Kidney (tissue), 14 donors: ENCODE data around the gene PTGES. TPM values are rescaled to one million over a fixed set of nuclear protein-coding genes. Genes with fewer than 3 reads are reported as not detected.

Experiments
- DNase-seq, 5 donors: peaks; one replicate each; pipeline ENCODE4 v3.0.0-alpha.2; 2013 to 2020
- FAIRE-seq: peaks from 2 replicates; lab custom pipeline; 2012; peaks lifted over from hg19 to GRCh38; lab: Jason Lieb, UNC
- H3K27ac ChIP-seq, 2 donors: one replicate each; pipeline ENCODE4 v1.7.0; 2013; ENCODE audit warnings: low read depth in 2 of 2, low read length in 2 of 2, inconsistent platforms in 1 of 2
- H3K27me3 ChIP-seq: one replicate; pipeline ENCODE4 v1.7.1; 2013; ENCODE audit warnings: low read length, inconsistent platforms; ENCODE audit not compliant: control insufficient read depth, insufficient read depth
- H3K36me3 ChIP-seq, 3 donors: one replicate each; pipeline versions ENCODE4 v1.7.0 to v1.7.1; 2013; ENCODE audit warnings: low read length in 3 of 3, control low read depth in 1 of 3, inconsistent platforms in 1 of 3; ENCODE audit not compliant: insufficient read depth in 3 of 3, control insufficient read depth in 2 of 3
- H3K4me1 ChIP-seq, 3 donors: one replicate each; pipeline versions ENCODE4 v1.7.0 to v1.7.1; 2013; ENCODE audit warnings: low read length in 3 of 3, inconsistent platforms in 1 of 3, low read depth in 1 of 3; ENCODE audit not compliant: control insufficient read depth in 2 of 3, insufficient read depth in 2 of 3
- H3K4me3 ChIP-seq, 3 donors: one replicate each; pipeline versions ENCODE4 v1.7.0 to v1.8.1; 2013; ENCODE audit warnings: low read length in 3 of 3, control low read depth in 1 of 3, inconsistent platforms in 1 of 3
- H3K9ac ChIP-seq, 3 donors: one replicate each; pipeline versions ENCODE4 v1.7.0 to v1.7.1; 2013; ENCODE audit warnings: low read length in 3 of 3, control low read depth in 1 of 3, inconsistent platforms in 1 of 3
- H3K9me3 ChIP-seq, 3 donors: one replicate each; pipeline versions ENCODE4 v1.7.0 to v1.7.1; 2013; ENCODE audit warnings: low read length in 3 of 3, control low read depth in 1 of 3, inconsistent platforms in 1 of 3; ENCODE audit not compliant: control insufficient read depth in 2 of 3, insufficient read depth in 1 of 3
- CTCF ChIP-seq: IDR thresholded peaks from 3 replicates; pipeline ENCODE4 v1.5.1; 2012; ENCODE audit warnings: mild to moderate bottlenecking, moderate library complexity, borderline replicate concordance; ENCODE audit not compliant: insufficient read depth; ENCODE audit errors: extremely low read depth
- intact Hi-C: fragments of 100-400 bp; cut with DNase I; formaldehyde crosslinking; loops from one replicate; pipeline ENCODE4 v1.11.1; 2022
- polyA plus RNA-seq: library from polyadenylated mRNA; stranded (reverse); fragments of 350-450 nt; fragmentation: Illumina TruSeq; extraction: RNeasy Lipid Tissue Mini Kit (QIAGEN cat#74804); gene quantifications from one replicate; pipeline ENCODE4 v1.2.3, GENCODE V29; 2014; ENCODE audit warnings: low read depth, low replicate concordance; ENCODE audit not compliant: insufficient read depth
- total RNA-seq: library from RNA; stranded (reverse); fragmentation: NEBNext Ultra II Directional; extraction: Animal tissue kit (Norgen Biotek cat#: 25700); gene quantifications from one replicate; pipeline ENCODE4 v1.2.1, GENCODE V29; 2021
- donor health status: control.
- donor health status: control.
- donor health status: control.
- donor health status: control.
- donor health status: control.
- donor health status: DM: yes; HTN: yes; CAD: no.
- donor health status: Normal renal cell carcinoma (clear cell type).

Gene PTGES
- total and polyA plus RNA-seq, 2 donors from 2014 or later: 8.1 to 8.9 TPM

GRCh38 chr9:129693741-129694140, 59.1 kb downstream of the PTGES start:
- no peak for TF ChIP-seq CTCF
- H3K9me3 ChIP-seq: no peaks in the 10 kb centered on the region
- no peaks in the 10 kb centered on the region for H3K36me3 ChIP-seq
- DNase-seq (no peak), FAIRE-seq (no peak)
- H3K9ac ChIP-seq: no peak overlapping the region
- no peaks in the 10 kb centered on the region for H3K4me1 ChIP-seq
- H3K27ac ChIP-seq: no peak overlapping the region
- intact Hi-C loops: no loop called here
- no peak overlapping the region for H3K4me3 ChIP-seq
- peaks cover 2% of the 10 kb centered on the region for H3K27me3 ChIP-seq

GRCh38 chr9:129692534-129692933, 60.3 kb downstream of the PTGES start:
- no peak for DNase-seq
- Histone ChIP-seq H3K4me3 (no peak overlapping the region), H3K4me1 (no peaks in the 10 kb centered on the region), H3K27ac (no peak overlapping the region), H3K9ac (no peak overlapping the region), H3K9me3 (no peaks in the 10 kb centered on the region), H3K36me3 (no peaks in the 10 kb centered on the region), H3K27me3 (peaks cover 2% of the 10 kb centered on the region)
- FAIRE-seq: no peak
- TF ChIP-seq CTCF: no peak
- intact Hi-C loops: no loop called here

Other genes starting within 250 kb of the PTGES start
- 1.1 TPM for gene C9orf50, start 131.9 kb downstream of the PTGES start, total RNA-seq
- 2.8 TPM for gene C9orf50, start 131.9 kb downstream of the PTGES start, polyA plus RNA-seq
- 32.6 TPM for gene NTMT1, start 126.9 kb downstream of the PTGES start, total RNA-seq
- gene NTMT1, start 126.9 kb downstream of the PTGES start, polyA plus RNA-seq: 61.2 TPM
- gene ASB6, start 110.9 kb downstream of the PTGES start, total RNA-seq: 22.5 TPM
- gene ASB6, start 110.9 kb downstream of the PTGES start, polyA plus RNA-seq: 18.1 TPM
- 1.8 TPM for gene PRRX2, start 87.4 kb downstream of the PTGES start, total RNA-seq
- gene PRRX2, start 87.4 kb downstream of the PTGES start, polyA plus RNA-seq: 2.3 TPM
- gene TOR1B, start 50.1 kb upstream of the PTGES start, total RNA-seq: 21.4 TPM
- gene TOR1B, start 50.1 kb upstream of the PTGES start, polyA plus RNA-seq: 10.1 TPM
- 29.2 TPM for gene TOR1A, start 71.1 kb upstream of the PTGES start, total RNA-seq
- gene TOR1A, start 71.1 kb upstream of the PTGES start, polyA plus RNA-seq: 24.6 TPM
- 39.7 TPM for gene C9orf78, start 82.2 kb upstream of the PTGES start, total RNA-seq
- 62.1 TPM for gene C9orf78, start 82.2 kb upstream of the PTGES start, polyA plus RNA-seq
- 28.8 TPM for gene USP20, start 82.4 kb upstream of the PTGES start, total RNA-seq
- gene USP20, start 82.4 kb upstream of the PTGES start, polyA plus RNA-seq: 22.8 TPM